ENCODE data around the gene ADGRG6.

The ADGRG6 gene

GRCh38 chr6:142440600-142441293 is 138.9 kb downstream of the ADGRG6 start:
- CTCF ChIA-PET: interaction anchor here (1.0 kb wide), 1 partner anchor 34 kb away, joined by 3 read pairs; no protein-coding TSS in a partner anchor
- no peak for DNase-seq (ENCODE audit: extremely low spot score)
- TF ChIP-seq CTCF (IDR thresholded peaks at IDR 0.05; ENCODE audit: control extremely low read depth, extremely low read depth, low read depth, missing control alignments): no peak
- POLR2A ChIA-PET: no interaction called here

- DNase-seq (ENCODE audit: extremely low spot score): no peak
- POLR2A ChIA-PET: no interaction called here
- TF ChIP-seq CTCF (IDR thresholded peaks at IDR 0.05; ENCODE audit: control extremely low read depth, extremely low read depth, low read depth, missing control alignments): no peak
- CTCF ChIA-PET: no interaction called here
Observed at GRCh38 chr6:142441716-142442115, 139.9 kb downstream of the ADGRG6 start.

- DNase-seq (ENCODE audit: extremely low spot score): no peak
- TF ChIP-seq CTCF (IDR thresholded peaks at IDR 0.05; ENCODE audit: control extremely low read depth, extremely low read depth, low read depth, missing control alignments): no peak
- ChIA-PET POLR2A (no interaction called here), CTCF (no interaction called here)
Observed at GRCh38 chr6:142443102-142443501, 141.3 kb downstream of the ADGRG6 start.

GRCh38 chr6:142443532-142443931 is 141.7 kb downstream of the ADGRG6 start:
- DNase-seq (ENCODE audit: extremely low spot score): no peak
- no peak for TF ChIP-seq CTCF (IDR thresholded peaks at IDR 0.05; ENCODE audit: control extremely low read depth, extremely low read depth, low read depth, missing control alignments)
- ChIA-PET CTCF (interaction anchor here (2.4 kb wide), 1 partner anchor 32 kb away, joined by 9 read pairs; no protein-coding TSS in a partner anchor), POLR2A (no interaction called here)

- ChIA-PET POLR2A (no interaction called here), CTCF (interaction anchor here (2.4 kb wide), 1 partner anchor 31 kb away, joined by 9 read pairs; no protein-coding TSS in a partner anchor)
- TF ChIP-seq CTCF (IDR thresholded peaks at IDR 0.05; ENCODE audit: control extremely low read depth, extremely low read depth, low read depth, missing control alignments): no peak
- no peak for DNase-seq (ENCODE audit: extremely low spot score)
Observed at GRCh38 chr6:142444376-142444775, 142.6 kb downstream of the ADGRG6 start.

- ChIA-PET CTCF (interaction anchor here (1.4 to 2.4 kb wide), 2 partner anchors 24 to 30 kb away, joined by 3 to 9 read pairs; no protein-coding TSS in a partner anchor), POLR2A (no interaction called here)
- no peak for DNase-seq (ENCODE audit: extremely low spot score)
- no peak for TF ChIP-seq CTCF (IDR thresholded peaks at IDR 0.05; ENCODE audit: control extremely low read depth, extremely low read depth, low read depth, missing control alignments)
Observed at GRCh38 chr6:142444881-142445301, 143.1 kb downstream of the ADGRG6 start.

All from GM10248 (cell line).